ENCODE results near the gene SRP14. TPM values are rescaled to one million over a fixed set of nuclear protein-coding genes. Genes with fewer than 3 reads are reported as not detected.
A peak's percentile ranks its signal among the peaks of the same experiment; 100 is the strongest.

The SRP14 gene
- total and polyA plus RNA-seq, 9 of the 15 experiments (the other 6 are each of a cell fraction or from before 2014, with no cell fraction given), result 161 to 1,097 (median 402) TPM

DNA sequence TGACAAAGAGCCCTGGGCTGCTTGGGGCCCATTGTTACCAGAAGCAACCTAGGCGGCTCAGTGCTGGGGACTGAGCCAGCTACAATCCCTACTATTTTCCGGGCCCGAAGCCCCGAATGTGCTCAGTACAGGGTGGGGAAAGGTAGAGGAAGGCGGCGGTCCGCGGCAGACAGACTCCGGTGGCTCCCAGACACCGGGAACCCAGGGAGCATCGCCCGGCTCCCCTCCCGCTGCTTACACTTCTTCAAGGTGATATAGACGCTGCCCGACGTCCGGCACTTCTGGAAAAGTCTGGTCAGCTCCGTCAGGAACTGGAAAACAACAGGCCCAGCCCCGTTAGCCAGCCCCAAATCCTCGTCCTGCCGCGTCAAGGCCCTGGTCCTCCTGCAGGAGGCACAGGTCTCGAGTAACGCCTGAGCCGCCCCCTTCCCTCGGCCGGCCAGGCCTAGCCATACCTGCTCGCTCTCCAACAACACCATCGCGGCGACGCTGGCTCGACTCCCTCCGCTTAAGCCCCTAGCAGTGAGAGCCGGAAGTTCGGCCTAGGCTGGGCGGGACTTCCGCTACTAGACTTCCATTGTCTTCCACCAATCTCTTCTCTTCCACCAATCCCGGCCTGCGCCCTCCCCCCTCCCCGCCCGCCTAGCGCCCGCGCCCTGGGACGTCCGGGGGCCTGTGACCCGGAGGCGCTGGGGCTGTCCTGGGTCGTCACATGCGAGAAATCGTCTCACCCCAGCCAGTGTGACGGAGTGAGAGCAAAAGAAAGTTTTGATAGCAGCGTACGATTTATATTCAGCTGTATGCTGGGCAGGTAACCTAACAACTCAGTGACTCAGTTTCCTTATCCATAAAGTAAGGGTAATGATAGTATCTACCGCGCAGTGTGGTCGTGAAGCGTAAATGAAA, at the start of gene SRP14 (continued):
- TF ChIP-seq ZNF830 (CRISPR knock-in tag; IDR thresholded peaks at IDR 0.05), result no peak
- TF ChIP-seq PHF21A (IDR thresholded peaks at IDR 0.05; ENCODE audit: borderline replicate concordance, low read depth), result peak; percentile 84
- TF ChIP-seq C11orf30 (IDR thresholded peaks at IDR 0.05; ENCODE audit: low read depth), result peak; percentile 70
- TF ChIP-seq, protein P1, sequence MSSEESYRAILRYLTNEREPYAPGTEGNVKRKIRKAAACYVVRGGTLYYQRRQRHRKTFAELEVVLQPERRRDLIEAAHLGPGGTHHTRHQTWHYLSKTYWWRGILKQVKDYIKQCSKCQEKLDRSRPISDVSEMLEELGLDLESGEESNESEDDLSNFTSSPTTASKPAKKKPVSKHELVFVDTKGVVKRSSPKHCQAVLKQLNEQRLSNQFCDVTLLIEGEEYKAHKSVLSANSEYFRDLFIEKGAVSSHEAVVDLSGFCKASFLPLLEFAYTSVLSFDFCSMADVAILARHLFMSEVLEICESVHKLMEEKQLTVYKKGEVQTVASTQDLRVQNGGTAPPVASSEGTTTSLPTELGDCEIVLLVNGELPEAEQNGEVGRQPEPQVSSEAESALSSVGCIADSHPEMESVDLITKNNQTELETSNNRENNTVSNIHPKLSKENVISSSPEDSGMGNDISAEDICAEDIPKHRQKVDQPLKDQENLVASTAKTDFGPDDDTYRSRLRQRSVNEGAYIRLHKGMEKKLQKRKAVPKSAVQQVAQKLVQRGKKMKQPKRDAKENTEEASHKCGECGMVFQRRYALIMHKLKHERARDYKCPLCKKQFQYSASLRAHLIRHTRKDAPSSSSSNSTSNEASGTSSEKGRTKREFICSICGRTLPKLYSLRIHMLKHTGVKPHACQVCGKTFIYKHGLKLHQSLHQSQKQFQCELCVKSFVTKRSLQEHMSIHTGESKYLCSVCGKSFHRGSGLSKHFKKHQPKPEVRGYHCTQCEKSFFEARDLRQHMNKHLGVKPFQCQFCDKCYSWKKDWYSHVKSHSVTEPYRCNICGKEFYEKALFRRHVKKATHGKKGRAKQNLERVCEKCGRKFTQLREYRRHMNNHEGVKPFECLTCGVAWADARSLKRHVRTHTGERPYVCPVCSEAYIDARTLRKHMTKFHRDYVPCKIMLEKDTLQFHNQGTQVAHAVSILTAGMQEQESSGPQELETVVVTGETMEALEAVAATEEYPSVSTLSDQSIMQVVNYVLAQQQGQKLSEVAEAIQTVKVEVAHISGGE (CRISPR knock-in tag; IDR thresholded peaks at IDR 0.05), result no peak
- no peak for TF ChIP-seq CHCHD3 (CRISPR knock-in tag; IDR thresholded peaks at IDR 0.05)
- 0 out of 2 replicates have a peak, but pooled peaks have one; percentile 56 for TF ChIP-seq MTA3 (IDR thresholded peaks at IDR 0.05; ENCODE audit: borderline replicate concordance)
- peak; percentile 61; the same call in 1 of the 2 replicates for TF ChIP-seq DIDO1 (tag; IDR thresholded peaks at IDR 0.05; ENCODE audit: low read depth)
- TF ChIP-seq, protein P2, sequence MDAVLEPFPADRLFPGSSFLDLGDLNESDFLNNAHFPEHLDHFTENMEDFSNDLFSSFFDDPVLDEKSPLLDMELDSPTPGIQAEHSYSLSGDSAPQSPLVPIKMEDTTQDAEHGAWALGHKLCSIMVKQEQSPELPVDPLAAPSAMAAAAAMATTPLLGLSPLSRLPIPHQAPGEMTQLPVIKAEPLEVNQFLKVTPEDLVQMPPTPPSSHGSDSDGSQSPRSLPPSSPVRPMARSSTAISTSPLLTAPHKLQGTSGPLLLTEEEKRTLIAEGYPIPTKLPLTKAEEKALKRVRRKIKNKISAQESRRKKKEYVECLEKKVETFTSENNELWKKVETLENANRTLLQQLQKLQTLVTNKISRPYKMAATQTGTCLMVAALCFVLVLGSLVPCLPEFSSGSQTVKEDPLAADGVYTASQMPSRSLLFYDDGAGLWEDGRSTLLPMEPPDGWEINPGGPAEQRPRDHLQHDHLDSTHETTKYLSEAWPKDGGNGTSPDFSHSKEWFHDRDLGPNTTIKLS (IDR thresholded peaks at IDR 0.05; ENCODE audit: borderline replicate concordance, low read depth), result no peak
- TF ChIP-seq DNMT1 (IDR thresholded peaks at IDR 0.05), result no peak
- TF ChIP-seq ZNF174 (CRISPR knock-in tag; IDR thresholded peaks at IDR 0.05), result no peak
- TF ChIP-seq MAFF (IDR thresholded peaks at IDR 0.05; ENCODE audit: low read length), result no peak
- TF ChIP-seq HOXB6 (CRISPR knock-in tag; IDR thresholded peaks at IDR 0.05; ENCODE audit: borderline replicate concordance), result no peak
- peak; percentile 60 for TF ChIP-seq MYC (IDR thresholded peaks at IDR 0.05; ENCODE audit: low read depth, low read length)
- no peak for TF ChIP-seq MYC (CRISPR knock-in tag; IDR thresholded peaks at IDR 0.05; ENCODE audit: borderline replicate concordance, low read depth)
- no peak for TF ChIP-seq ZNF23 (CRISPR knock-in tag; IDR thresholded peaks at IDR 0.05)
- no peak for TF ChIP-seq NR2C2 (CRISPR knock-in tag; IDR thresholded peaks at IDR 0.05)
- peak; percentile 93 for TF ChIP-seq NR2C2 (tag; IDR thresholded peaks at IDR 0.05)
- TF ChIP-seq ZNF12 (CRISPR knock-in tag; IDR thresholded peaks at IDR 0.05), result 0 out of 2 replicates have a peak, but pooled peaks have one; percentile 64
- TF ChIP-seq POLR2A (conservative IDR thresholded peaks at IDR 0.05), result peak; percentile 94
- TF ChIP-seq, protein P3, sequence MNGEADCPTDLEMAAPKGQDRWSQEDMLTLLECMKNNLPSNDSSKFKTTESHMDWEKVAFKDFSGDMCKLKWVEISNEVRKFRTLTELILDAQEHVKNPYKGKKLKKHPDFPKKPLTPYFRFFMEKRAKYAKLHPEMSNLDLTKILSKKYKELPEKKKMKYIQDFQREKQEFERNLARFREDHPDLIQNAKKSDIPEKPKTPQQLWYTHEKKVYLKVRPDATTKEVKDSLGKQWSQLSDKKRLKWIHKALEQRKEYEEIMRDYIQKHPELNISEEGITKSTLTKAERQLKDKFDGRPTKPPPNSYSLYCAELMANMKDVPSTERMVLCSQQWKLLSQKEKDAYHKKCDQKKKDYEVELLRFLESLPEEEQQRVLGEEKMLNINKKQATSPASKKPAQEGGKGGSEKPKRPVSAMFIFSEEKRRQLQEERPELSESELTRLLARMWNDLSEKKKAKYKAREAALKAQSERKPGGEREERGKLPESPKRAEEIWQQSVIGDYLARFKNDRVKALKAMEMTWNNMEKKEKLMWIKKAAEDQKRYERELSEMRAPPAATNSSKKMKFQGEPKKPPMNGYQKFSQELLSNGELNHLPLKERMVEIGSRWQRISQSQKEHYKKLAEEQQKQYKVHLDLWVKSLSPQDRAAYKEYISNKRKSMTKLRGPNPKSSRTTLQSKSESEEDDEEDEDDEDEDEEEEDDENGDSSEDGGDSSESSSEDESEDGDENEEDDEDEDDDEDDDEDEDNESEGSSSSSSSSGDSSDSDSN (IDR thresholded peaks at IDR 0.05; ENCODE audit: borderline replicate concordance in 1 of 2, low read depth in 2 of 2, low read length in 2 of 2), result no peak; a peak in 1 of 4 replicates

Data from K562 (cell line).